Keratinocyte (primary cell): Measurements from ENCODE around the gene CTRB2. TPM values are rescaled to one million over a fixed set of nuclear protein-coding genes. Genes with fewer than 3 reads are reported as not detected.
A peak's percentile ranks its signal among the peaks of the same experiment; 100 is the strongest.

ENCODE experiments used
- DNase-seq: peaks from one replicate; pipeline ENCODE4 v3.0.0-alpha.2; 2011; ENCODE audit warnings: low read depth, missing footprints, low spot score
- FAIRE-seq: peaks from 2 replicates; lab custom pipeline; 2011; peaks lifted over from hg19 to GRCh38; lab: Jason Lieb, UNC
- H2AFZ ChIP-seq: 2 replicates; pipeline ENCODE4 v1.6.0; 2012; ENCODE audit warnings: low read length, control low read depth, inconsistent platforms; ENCODE audit not compliant: control insufficient read depth
- H3K27ac ChIP-seq: 2 replicates; pipeline ENCODE4 v1.5.1; 2011; ENCODE audit warnings: low read length; ENCODE audit not compliant: control insufficient read depth, insufficient read depth
- H3K27me3 ChIP-seq: 3 replicates; pipeline ENCODE4 v1.6.0; 2011; ENCODE audit warnings: low read length; ENCODE audit not compliant: control insufficient read depth, insufficient read depth; ENCODE audit errors: extremely low read depth
- H3K36me3 ChIP-seq, 2 experiments: 2 replicates in 1 of 2; 3 replicates in 1 of 2; pipeline ENCODE4 v1.5.1; 2011; ENCODE audit warnings: low read length in 2 of 2, mild to moderate bottlenecking in 1 of 2; ENCODE audit not compliant: control insufficient read depth in 2 of 2, insufficient read depth in 2 of 2; ENCODE audit errors: extremely low read depth in 1 of 2
- H3K4me1 ChIP-seq: 3 replicates; pipeline ENCODE4 v1.5.1; 2011; ENCODE audit warnings: low read length; ENCODE audit not compliant: control insufficient read depth, insufficient read depth; ENCODE audit errors: extremely low read depth
- H3K4me2 ChIP-seq: 3 replicates; pipeline ENCODE4 v1.6.0; 2011; ENCODE audit warnings: low read depth, low read length; ENCODE audit not compliant: control insufficient read depth, insufficient read depth; ENCODE audit errors: extremely low read depth
- H3K4me3 ChIP-seq, 3 experiments: fragments of 200-600 bp in 1 of 3; sonication (generic) in 1 of 3; 2 replicates in 2 of 3; 3 replicates in 1 of 3; pipeline ENCODE4 v1.5.1; 2011 to 2016; ENCODE audit warnings: low read length in 3 of 3, mild to moderate bottlenecking in 3 of 3, control low read depth in 2 of 3, inconsistent platforms in 1 of 3, low read depth in 1 of 3, mixed read lengths in 1 of 3, mixed run types in 1 of 3, moderate library complexity in 1 of 3; ENCODE audit not compliant: control insufficient read depth in 2 of 3, insufficient read depth in 2 of 3; ENCODE audit errors: extremely low read depth in 1 of 3
- H3K79me2 ChIP-seq: 2 replicates; pipeline ENCODE4 v1.6.0; 2012; ENCODE audit warnings: low read length; ENCODE audit not compliant: control insufficient read depth, insufficient read depth
- H3K9ac ChIP-seq: 3 replicates; pipeline ENCODE4 v1.6.0; 2011; ENCODE audit warnings: low read length; ENCODE audit not compliant: control insufficient read depth, insufficient read depth; ENCODE audit errors: extremely low read depth
- H3K9me1 ChIP-seq: 3 replicates; pipeline ENCODE4 v1.6.0; 2011; ENCODE audit warnings: low read length; ENCODE audit not compliant: control insufficient read depth, insufficient read depth; ENCODE audit errors: extremely low read depth
- H3K9me3 ChIP-seq: 2 replicates; pipeline ENCODE4 v1.5.1; 2012; ENCODE audit warnings: low read depth, low read length; ENCODE audit not compliant: control insufficient read depth
- H4K20me1 ChIP-seq: 3 replicates; pipeline ENCODE4 v1.6.0; 2011; ENCODE audit warnings: low read length; ENCODE audit not compliant: control insufficient read depth, insufficient read depth; ENCODE audit errors: extremely low read depth
- EZH2 ChIP-seq: IDR thresholded peaks from one replicate; pipeline ENCODE4 v1.6.1; 2012; ENCODE audit warnings: inconsistent platforms, mild to moderate bottlenecking, low read length, moderate library complexity
- dilution Hi-C: fragments of 300-500 bp; cut with MboI; formaldehyde crosslinking; loops from one replicate; pipeline ENCODE4 v1.7.0; 2020; ENCODE audit warnings: low sequenced_read_pairs; ENCODE audit not compliant: extremely low pct_ligation_motif_present
- polyA plus RNA-seq, 5 experiments: library from polyadenylated mRNA; depleted of rRNA in 3 of 5; stranded (reverse) in 3 of 5; stranded (forward) in 1 of 5; unstranded in 1 of 5; fragments of >200 nt; gene quantifications; 1 replicate in 1 of 5; 2 replicates in 3 of 5; 3 replicates in 1 of 5; pipeline versions ENCODE4 v1.2.1 to v1.2.3, GENCODE V29; 2011 to 2012; ENCODE audit warnings: missing spikeins in 2 of 5, low read depth in 1 of 5, low replicate concordance in 1 of 5
- TF ChIP-seq, protein P1 (sequence below), 3 experiments: IDR thresholded peaks in 1 of 3; conservative IDR thresholded peaks in 1 of 3; optimal IDR thresholded peaks in 1 of 3; 2 replicates in 2 of 3; 3 replicates in 1 of 3; pipeline versions ENCODE3 to v1.5.1; 2011; ENCODE audit warnings: low read length in 3 of 3, mild to moderate bottlenecking in 3 of 3, moderate library complexity in 2 of 3, control low read depth in 1 of 3, inconsistent platforms in 1 of 3; ENCODE audit not compliant: insufficient read depth in 2 of 3; ENCODE audit errors: extremely low read depth in 1 of 3

CTRB2 gene
- polyA plus RNA-seq, 1 donor (not counting 4 experiments of a cell fraction or from before 2014, with no cell fraction given): not detected

DNA sequence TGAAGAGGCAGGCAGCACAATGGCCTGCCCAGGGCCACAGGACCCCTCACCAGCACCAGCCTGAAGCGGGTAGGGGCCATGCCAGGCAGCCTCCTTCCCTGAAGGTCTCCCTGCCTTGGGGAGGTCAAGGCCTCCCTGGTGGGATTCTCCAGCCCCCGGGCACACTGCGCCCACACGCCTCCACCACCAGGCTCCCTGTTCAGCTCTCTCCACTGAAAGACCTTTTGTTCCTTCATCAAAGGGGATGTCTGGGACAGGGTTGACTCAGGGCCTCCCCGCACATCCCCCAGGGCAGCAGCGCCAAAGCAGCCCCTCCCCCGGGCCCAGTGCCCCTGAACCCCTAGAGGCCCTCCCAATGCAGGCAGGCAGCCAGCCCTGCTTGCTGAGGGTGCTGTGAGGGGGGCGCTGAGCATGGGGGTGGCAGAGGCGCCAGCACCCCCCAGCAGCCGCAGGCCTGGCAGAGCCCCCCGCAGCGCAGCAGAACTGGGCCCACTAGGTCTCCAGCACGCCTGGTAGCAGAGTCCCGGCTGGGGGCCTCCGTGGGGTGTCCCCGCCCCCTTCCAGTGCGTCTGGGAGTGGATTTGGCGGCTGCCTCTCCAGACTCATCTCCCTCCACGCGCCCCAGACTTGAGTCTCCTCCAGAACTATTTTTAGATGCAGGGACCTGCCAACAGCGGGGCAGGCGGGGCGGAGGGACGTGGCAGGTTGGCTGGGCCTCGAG lies 31.3 kb upstream of the CTRB2 start:
- no peak for DNase-seq
- TF ChIP-seq EZH2: no peak
- Histone ChIP-seq H3K9ac (peak overlapping the region; percentile 41), H3K4me1 (peaks cover 27% of the 10 kb centered on the region), H3K36me3 (peaks cover 50 to 63% of the 10 kb centered on the region in 2 experiments), H3K79me2 (peaks cover 90% of the 10 kb centered on the region), H3K9me1 (no peaks in the 10 kb centered on the region), H3K4me2 (peak overlapping the region; percentile 17), H3K27ac (peak overlapping the region; percentile 40), H3K27me3 (no peaks in the 10 kb centered on the region), H3K4me3 (no peak overlapping the region), H2AFZ (no peak overlapping the region), H4K20me1 (peaks cover 12% of the 10 kb centered on the region), H3K9me3 (no peaks in the 10 kb centered on the region)
- no peak for FAIRE-seq
- dilution Hi-C loops: loop anchor here (25.0 kb wide), 1 partner anchor 149 kb away; no protein-coding TSS in a partner anchor

DNA sequence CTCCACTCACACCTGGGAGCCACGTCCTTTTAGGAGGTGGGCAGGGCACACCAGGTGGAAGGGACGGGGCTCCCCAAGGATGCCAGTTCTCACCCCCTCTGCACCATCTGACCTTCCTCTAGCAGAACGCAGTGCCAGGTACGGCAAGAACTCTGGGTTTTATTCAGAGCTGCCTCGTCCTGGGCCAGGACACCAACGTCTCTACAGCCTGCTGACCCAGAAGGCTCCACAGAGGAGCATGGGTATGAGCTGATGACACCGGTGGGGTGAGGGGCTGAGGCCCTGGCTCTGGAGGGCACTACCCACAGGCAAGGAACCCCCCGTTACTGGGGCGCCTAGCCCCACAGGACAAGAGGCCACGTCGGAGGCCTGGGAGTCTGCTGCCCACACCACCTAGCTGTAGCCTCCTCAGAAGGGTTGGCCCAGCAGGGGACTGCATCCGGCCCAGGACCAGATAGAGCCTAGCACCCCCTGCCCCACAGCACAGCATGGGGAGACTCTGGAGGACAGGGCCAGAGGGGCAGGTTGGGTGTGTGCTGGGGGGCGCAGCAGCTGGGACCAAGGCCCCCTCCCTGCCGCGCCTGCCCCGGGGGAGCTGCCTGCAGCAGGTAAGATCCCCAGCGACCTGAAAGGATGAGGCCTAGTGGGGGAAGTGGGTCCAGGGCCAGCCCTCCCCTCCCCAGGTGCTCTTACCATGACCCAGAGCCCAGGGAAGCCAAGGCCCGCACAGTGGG lies 30.6 kb upstream of the CTRB2 start:
- Histone ChIP-seq H3K9me3 (no peaks in the 10 kb centered on the region), H3K4me1 (peaks cover 27% of the 10 kb centered on the region), H3K9ac (no peak overlapping the region), H3K27me3 (no peaks in the 10 kb centered on the region), H3K27ac (no peak overlapping the region), H3K4me2 (no peak overlapping the region), H3K9me1 (no peaks in the 10 kb centered on the region), H3K79me2 (peaks cover 85% of the 10 kb centered on the region), H3K4me3 (no peak overlapping the region), H4K20me1 (peaks cover 9% of the 10 kb centered on the region), H3K36me3 (peaks cover 47 to 59% of the 10 kb centered on the region in 2 experiments), H2AFZ (no peak overlapping the region)
- no peak for FAIRE-seq
- TF ChIP-seq, protein P1, sequence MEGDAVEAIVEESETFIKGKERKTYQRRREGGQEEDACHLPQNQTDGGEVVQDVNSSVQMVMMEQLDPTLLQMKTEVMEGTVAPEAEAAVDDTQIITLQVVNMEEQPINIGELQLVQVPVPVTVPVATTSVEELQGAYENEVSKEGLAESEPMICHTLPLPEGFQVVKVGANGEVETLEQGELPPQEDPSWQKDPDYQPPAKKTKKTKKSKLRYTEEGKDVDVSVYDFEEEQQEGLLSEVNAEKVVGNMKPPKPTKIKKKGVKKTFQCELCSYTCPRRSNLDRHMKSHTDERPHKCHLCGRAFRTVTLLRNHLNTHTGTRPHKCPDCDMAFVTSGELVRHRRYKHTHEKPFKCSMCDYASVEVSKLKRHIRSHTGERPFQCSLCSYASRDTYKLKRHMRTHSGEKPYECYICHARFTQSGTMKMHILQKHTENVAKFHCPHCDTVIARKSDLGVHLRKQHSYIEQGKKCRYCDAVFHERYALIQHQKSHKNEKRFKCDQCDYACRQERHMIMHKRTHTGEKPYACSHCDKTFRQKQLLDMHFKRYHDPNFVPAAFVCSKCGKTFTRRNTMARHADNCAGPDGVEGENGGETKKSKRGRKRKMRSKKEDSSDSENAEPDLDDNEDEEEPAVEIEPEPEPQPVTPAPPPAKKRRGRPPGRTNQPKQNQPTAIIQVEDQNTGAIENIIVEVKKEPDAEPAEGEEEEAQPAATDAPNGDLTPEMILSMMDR (optimal IDR thresholded peaks at IDR 0.05 in 1 of 3, IDR thresholded peaks at IDR 0.05 in 1 of 3, conservative IDR thresholded peaks at IDR 0.05 in 1 of 3; ENCODE audit: extremely low read depth in 1 of 3, insufficient read depth in 2 of 3, low read length in 3 of 3): no peak
- dilution Hi-C loops: loop anchor here (25.0 kb wide), 1 partner anchor 150 kb away; no protein-coding TSS in a partner anchor
- DNase-seq: no peak
